ENCODE data around the gene CSN2. TPM values are rescaled to one million over a fixed set of nuclear protein-coding genes. Genes with fewer than 3 reads are reported as not detected.

The CSN2 gene
- total RNA-seq, 1 experiment from 2014 or later: not detected

- H3K36me3 ChIP-seq (ENCODE audit: low read depth): no peaks in the 10 kb centered on the region
- H3K4me1 ChIP-seq (replicated peaks; ENCODE audit: insufficient read depth): no peaks in the 10 kb centered on the region
- H3K4me2 ChIP-seq: no peak overlapping the region
- no peaks in the 10 kb centered on the region for H3K79me2 ChIP-seq (ENCODE audit: low read depth)
- ChIA-PET POLR2A (ENCODE audit: unreplicated experiment) (no interaction called here), CTCF (no interaction called here)
- no peak overlapping the region for H3K27ac ChIP-seq
- no peaks in the 10 kb centered on the region for H3K9me2 ChIP-seq (ENCODE audit: insufficient read depth)
- H2AFZ ChIP-seq: no peak overlapping the region
- H3K4me3 ChIP-seq: no peak overlapping the region
- H3K9me3 ChIP-seq (ENCODE audit: insufficient read depth, low read depth): no peaks in the 10 kb centered on the region
- no peak for DNase-seq
- H3F3A ChIP-seq (ENCODE audit: insufficient read depth, low read depth): no peaks in the 10 kb centered on the region
- BruUV-seq (replicated peaks): no TSS peak
- no peak for TF ChIP-seq EZH2 (IDR thresholded peaks at IDR 0.05; ENCODE audit: low read depth)
- TF ChIP-seq, protein P1, sequence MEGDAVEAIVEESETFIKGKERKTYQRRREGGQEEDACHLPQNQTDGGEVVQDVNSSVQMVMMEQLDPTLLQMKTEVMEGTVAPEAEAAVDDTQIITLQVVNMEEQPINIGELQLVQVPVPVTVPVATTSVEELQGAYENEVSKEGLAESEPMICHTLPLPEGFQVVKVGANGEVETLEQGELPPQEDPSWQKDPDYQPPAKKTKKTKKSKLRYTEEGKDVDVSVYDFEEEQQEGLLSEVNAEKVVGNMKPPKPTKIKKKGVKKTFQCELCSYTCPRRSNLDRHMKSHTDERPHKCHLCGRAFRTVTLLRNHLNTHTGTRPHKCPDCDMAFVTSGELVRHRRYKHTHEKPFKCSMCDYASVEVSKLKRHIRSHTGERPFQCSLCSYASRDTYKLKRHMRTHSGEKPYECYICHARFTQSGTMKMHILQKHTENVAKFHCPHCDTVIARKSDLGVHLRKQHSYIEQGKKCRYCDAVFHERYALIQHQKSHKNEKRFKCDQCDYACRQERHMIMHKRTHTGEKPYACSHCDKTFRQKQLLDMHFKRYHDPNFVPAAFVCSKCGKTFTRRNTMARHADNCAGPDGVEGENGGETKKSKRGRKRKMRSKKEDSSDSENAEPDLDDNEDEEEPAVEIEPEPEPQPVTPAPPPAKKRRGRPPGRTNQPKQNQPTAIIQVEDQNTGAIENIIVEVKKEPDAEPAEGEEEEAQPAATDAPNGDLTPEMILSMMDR (conservative IDR thresholded peaks at IDR 0.05): no peak
- no peaks in the 10 kb centered on the region for H3K27me3 ChIP-seq (ENCODE audit: insufficient read depth, low read depth)
- intact Hi-C loops (cut with micrococcal nuclease; ENCODE audit: unreplicated experiment): no loop called here
- H4K20me1 ChIP-seq (ENCODE audit: insufficient read depth): no peaks in the 10 kb centered on the region
Measured at GRCh38 chr4:69994782-69995181, 29.3 kb upstream of the CSN2 start.

GRCh38 chr4:69991016-69991415 lies 25.5 kb upstream of the CSN2 start:
- TF ChIP-seq EZH2 (IDR thresholded peaks at IDR 0.05; ENCODE audit: low read depth): no peak
- TF ChIP-seq, protein P1 (conservative IDR thresholded peaks at IDR 0.05): no peak
- Histone ChIP-seq H3K36me3 (ENCODE audit: low read depth) (no peaks in the 10 kb centered on the region), H3K27ac (no peak overlapping the region), H3K4me2 (no peak overlapping the region), H4K20me1 (ENCODE audit: insufficient read depth) (no peaks in the 10 kb centered on the region), H3K4me1 (replicated peaks; ENCODE audit: insufficient read depth) (no peaks in the 10 kb centered on the region), H3K4me3 (no peak overlapping the region), H3K79me2 (ENCODE audit: low read depth) (no peaks in the 10 kb centered on the region), H3K9me3 (ENCODE audit: insufficient read depth, low read depth) (no peaks in the 10 kb centered on the region), H3F3A (ENCODE audit: insufficient read depth, low read depth) (no peaks in the 10 kb centered on the region), H3K27me3 (ENCODE audit: insufficient read depth, low read depth) (no peaks in the 10 kb centered on the region), H2AFZ (no peak overlapping the region), H3K9me2 (ENCODE audit: insufficient read depth) (no peaks in the 10 kb centered on the region)
- CTCF ChIA-PET: no interaction called here
- POLR2A ChIA-PET (ENCODE audit: unreplicated experiment): no interaction called here
- BruUV-seq (replicated peaks): no TSS peak
- DNase-seq: no peak
- intact Hi-C loops (cut with micrococcal nuclease; ENCODE audit: unreplicated experiment): no loop called here

- H3K79me2 ChIP-seq (ENCODE audit: low read depth): no peaks in the 10 kb centered on the region
- no peaks in the 10 kb centered on the region for H3K9me2 ChIP-seq (ENCODE audit: insufficient read depth)
- intact Hi-C loops (cut with micrococcal nuclease; ENCODE audit: unreplicated experiment): no loop called here
- no peak overlapping the region for H3K4me3 ChIP-seq
- BruUV-seq (replicated peaks): no TSS peak
- no peaks in the 10 kb centered on the region for H3K27me3 ChIP-seq (ENCODE audit: insufficient read depth, low read depth)
- no peaks in the 10 kb centered on the region for H3K36me3 ChIP-seq (ENCODE audit: low read depth)
- POLR2A ChIA-PET (ENCODE audit: unreplicated experiment): no interaction called here
- no peaks in the 10 kb centered on the region for H4K20me1 ChIP-seq (ENCODE audit: insufficient read depth)
- no peak overlapping the region for H2AFZ ChIP-seq
- H3K4me2 ChIP-seq: no peak overlapping the region
- no peaks in the 10 kb centered on the region for H3K4me1 ChIP-seq (replicated peaks; ENCODE audit: insufficient read depth)
- no peaks in the 10 kb centered on the region for H3F3A ChIP-seq (ENCODE audit: insufficient read depth, low read depth)
- TF ChIP-seq EZH2 (IDR thresholded peaks at IDR 0.05; ENCODE audit: low read depth): no peak
- DNase-seq: no peak
- H3K27ac ChIP-seq: no peak overlapping the region
- CTCF ChIA-PET: no interaction called here
- H3K9me3 ChIP-seq (ENCODE audit: insufficient read depth, low read depth): no peaks in the 10 kb centered on the region
Measured at GRCh38 chr4:69986663-69987062, 21.1 kb upstream of the CSN2 start.

- intact Hi-C loops (cut with micrococcal nuclease; ENCODE audit: unreplicated experiment): no loop called here
- Histone ChIP-seq H3K9me2 (ENCODE audit: insufficient read depth) (no peaks in the 10 kb centered on the region), H3K4me2 (no peak overlapping the region), H3K36me3 (ENCODE audit: low read depth) (no peaks in the 10 kb centered on the region), H3K79me2 (ENCODE audit: low read depth) (no peaks in the 10 kb centered on the region), H3F3A (ENCODE audit: insufficient read depth, low read depth) (no peaks in the 10 kb centered on the region), H3K9me3 (ENCODE audit: insufficient read depth, low read depth) (no peaks in the 10 kb centered on the region), H4K20me1 (ENCODE audit: insufficient read depth) (no peaks in the 10 kb centered on the region), H3K4me1 (replicated peaks; ENCODE audit: insufficient read depth) (no peaks in the 10 kb centered on the region), H3K27ac (no peak overlapping the region), H2AFZ (no peak overlapping the region), H3K4me3 (no peak overlapping the region), H3K27me3 (ENCODE audit: insufficient read depth, low read depth) (no peaks in the 10 kb centered on the region)
- TF ChIP-seq EZH2 (IDR thresholded peaks at IDR 0.05; ENCODE audit: low read depth): no peak
- TF ChIP-seq, protein P1 (conservative IDR thresholded peaks at IDR 0.05): no peak
- BruUV-seq (replicated peaks): no TSS peak
- CTCF ChIA-PET: no interaction called here
- POLR2A ChIA-PET (ENCODE audit: unreplicated experiment): no interaction called here
- peak; percentile 16 to 46 for DNase-seq
Measured at GRCh38 chr4:69984030-69984443, 18.5 kb upstream of the CSN2 start.

Measured in PC-9 (cell line).